ENCODE results near the gene MEAF6. TPM values are rescaled to one million over a fixed set of nuclear protein-coding genes. Genes with fewer than 3 reads are reported as not detected.

Gene MEAF6
- total and polyA plus RNA-seq, 2 of the 4 experiments (the other 2 are of a cell fraction), result 36.2 to 40.7 TPM

DNA sequence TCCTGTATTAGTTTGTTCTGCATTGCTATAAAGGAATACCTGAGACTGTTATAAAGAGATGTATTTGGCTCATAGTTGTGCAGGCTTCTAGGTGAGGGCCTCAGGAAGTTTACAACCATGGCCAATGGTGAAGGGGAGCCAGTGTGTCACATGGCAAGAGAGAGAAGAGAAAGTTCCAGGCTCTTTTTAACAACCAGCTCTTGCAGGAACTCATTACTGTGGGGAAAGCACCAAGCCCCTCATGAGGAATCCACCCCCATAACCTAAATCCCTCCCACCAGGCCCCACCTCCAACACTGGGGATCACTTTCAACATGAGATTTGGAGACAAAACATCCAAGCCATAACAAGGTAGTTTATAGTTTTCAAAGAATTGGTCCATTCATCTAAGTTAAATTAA lies 5.0 kb upstream of the MEAF6 start:
- no peaks in the 10 kb centered on the region for H4K20me1 ChIP-seq (ENCODE audit: insufficient read depth, low read length)
- ATAC-seq (ENCODE audit: low read depth) (no peak), DNase-seq (no peak)
- H2BK5ac ChIP-seq (ENCODE audit: low read depth, low read length, poor library complexity, severe bottlenecking), result no peak overlapping the region
- intact Hi-C loops (cut with micrococcal nuclease) (no loop called here), in situ Hi-C loops (cut with MboI; ENCODE audit: low sequenced_read_pairs) (no loop called here), dilution Hi-C loops (cut with HindIII; ENCODE audit: low sequenced_read_pairs, unreplicated experiment) (no loop called here)
- no peak overlapping the region for H3K4me3 ChIP-seq (ENCODE audit: insufficient read depth, low read depth, low read length)
- no peak overlapping the region for H4K5ac ChIP-seq (ENCODE audit: low read depth, low read length)
- no peak overlapping the region for H4K8ac ChIP-seq (ENCODE audit: low read depth in 2 of 2, low read length in 2 of 2)
- no peak overlapping the region for H2AK5ac ChIP-seq (ENCODE audit: low read depth, low read length)
- H2AFZ ChIP-seq (replicated peaks; ENCODE audit: low read length, poor library complexity), result no peak overlapping the region
- no peak overlapping the region for H2BK15ac ChIP-seq (ENCODE audit: low read depth, low read length)
- no peak overlapping the region for H3K18ac ChIP-seq (ENCODE audit: low read depth, low read length)
- no peak overlapping the region for H3K27ac ChIP-seq (ENCODE audit: insufficient read depth, low read length)
- no peaks in the 10 kb centered on the region for H3K79me1 ChIP-seq (ENCODE audit: low read depth in 1 of 2, low read length in 2 of 2)
- no peak overlapping the region for H4K91ac ChIP-seq (ENCODE audit: insufficient read depth, low read depth, low read length)
- no peak overlapping the region for H3K14ac ChIP-seq (replicated peaks; ENCODE audit: low read depth, low read length)
- TF ChIP-seq RCOR1 (IDR thresholded peaks at IDR 0.05; ENCODE audit: insufficient replicate concordance, low read length) (no peak), FOS (IDR thresholded peaks at IDR 0.05; ENCODE audit: low read depth, low read length) (no peak), MAZ (IDR thresholded peaks at IDR 0.05; ENCODE audit: borderline replicate concordance, low read depth, low read length) (no peak), CHD1 (IDR thresholded peaks at IDR 0.05; ENCODE audit: low read depth, low read length) (no peak), RAD21 (IDR thresholded peaks at IDR 0.05; ENCODE audit: low read length) (no peak), RFX5 (IDR thresholded peaks at IDR 0.05; ENCODE audit: low read depth, low read length) (no peak), BHLHE40 (IDR thresholded peaks at IDR 0.05; ENCODE audit: low read depth, low read length) (no peak), CTCF (conservative IDR thresholded peaks at IDR 0.05; ENCODE audit: low read depth, low read length) (no peak), MXI1 (IDR thresholded peaks at IDR 0.05; ENCODE audit: borderline replicate concordance, low read depth, low read length) (no peak), MAFK (IDR thresholded peaks at IDR 0.05; ENCODE audit: low read depth, low read length) (no peak), CEBPB (IDR thresholded peaks at IDR 0.05; ENCODE audit: low read depth, low read length) (no peak), SMC3 (IDR thresholded peaks at IDR 0.05; ENCODE audit: low read depth, low read length) (no peak), NFE2L2 (IDR thresholded peaks at IDR 0.05; ENCODE audit: low read depth, low read length) (no peak), POLR2A (IDR thresholded peaks at IDR 0.05; ENCODE audit: low read depth, low read length) (no peak)
- TF ChIP-seq, protein P1, sequence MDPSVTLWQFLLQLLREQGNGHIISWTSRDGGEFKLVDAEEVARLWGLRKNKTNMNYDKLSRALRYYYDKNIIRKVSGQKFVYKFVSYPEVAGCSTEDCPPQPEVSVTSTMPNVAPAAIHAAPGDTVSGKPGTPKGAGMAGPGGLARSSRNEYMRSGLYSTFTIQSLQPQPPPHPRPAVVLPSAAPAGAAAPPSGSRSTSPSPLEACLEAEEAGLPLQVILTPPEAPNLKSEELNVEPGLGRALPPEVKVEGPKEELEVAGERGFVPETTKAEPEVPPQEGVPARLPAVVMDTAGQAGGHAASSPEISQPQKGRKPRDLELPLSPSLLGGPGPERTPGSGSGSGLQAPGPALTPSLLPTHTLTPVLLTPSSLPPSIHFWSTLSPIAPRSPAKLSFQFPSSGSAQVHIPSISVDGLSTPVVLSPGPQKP (IDR thresholded peaks at IDR 0.05; ENCODE audit: borderline replicate concordance, low read depth, low read length), result no peak
- TF ChIP-seq, protein P2, sequence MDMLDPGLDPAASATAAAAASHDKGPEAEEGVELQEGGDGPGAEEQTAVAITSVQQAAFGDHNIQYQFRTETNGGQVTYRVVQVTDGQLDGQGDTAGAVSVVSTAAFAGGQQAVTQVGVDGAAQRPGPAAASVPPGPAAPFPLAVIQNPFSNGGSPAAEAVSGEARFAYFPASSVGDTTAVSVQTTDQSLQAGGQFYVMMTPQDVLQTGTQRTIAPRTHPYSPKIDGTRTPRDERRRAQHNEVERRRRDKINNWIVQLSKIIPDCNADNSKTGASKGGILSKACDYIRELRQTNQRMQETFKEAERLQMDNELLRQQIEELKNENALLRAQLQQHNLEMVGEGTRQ (IDR thresholded peaks at IDR 0.05; ENCODE audit: low read depth, low read length), result no peak
- no peak overlapping the region for H2BK20ac ChIP-seq (ENCODE audit: low read depth, low read length)
- no TSS peak for BruUV-seq (replicated peaks)
- peaks cover 2% of the 10 kb centered on the region; the same call in 1 of the 2 replicates for H3K4me1 ChIP-seq (ENCODE audit: control insufficient read depth, insufficient read depth, low read length)
- no peak overlapping the region for H2BK120ac ChIP-seq (ENCODE audit: low read depth, low read length)
- H3K9ac ChIP-seq (ENCODE audit: low read depth, low read length), result no peak overlapping the region
- no peak overlapping the region for H3K56ac ChIP-seq (ENCODE audit: extremely low read depth, insufficient read depth, low read length)
- no peak overlapping the region for H2AK9ac ChIP-seq (replicated peaks; ENCODE audit: low read depth, low read length, poor library complexity)
- ChIA-PET CTCF (no interaction called here), POLR2A (ENCODE audit: unreplicated experiment) (no interaction called here)
- H3K23ac ChIP-seq (ENCODE audit: low read depth, low read length), result no peak overlapping the region
- no peaks in the 10 kb centered on the region for H3K36me3 ChIP-seq (ENCODE audit: control insufficient read depth, insufficient read depth, low read length)
- no peaks in the 10 kb centered on the region for H3K27me3 ChIP-seq (ENCODE audit: control insufficient read depth, insufficient read depth, low read length)
- no peaks in the 10 kb centered on the region for H3K9me1 ChIP-seq (ENCODE audit: insufficient read depth, low read length)
- no peak overlapping the region for H3K4me2 ChIP-seq (ENCODE audit: low read depth, low read length)
- H3K9me3 ChIP-seq (ENCODE audit: control insufficient read depth, insufficient read depth, low read length), result no peaks in the 10 kb centered on the region
- no peak overlapping the region for H3K4ac ChIP-seq (ENCODE audit: low read depth, low read length)
